Smooth muscle cell (in vitro differentiated cells): ENCODE measurements around the gene PRRC2A. TPM values are rescaled to one million over a fixed set of nuclear protein-coding genes. Genes with fewer than 3 reads are reported as not detected.

ENCODE experiments used
- DNase-seq: peaks from one replicate; lab custom pipeline; 2025; ENCODE audit not compliant: unreplicated experiment; lab: John Stamatoyannopoulos, UW
- H2AFZ ChIP-seq: fragments of 200-600 bp; sonication (generic); 2 replicates; pipeline ENCODE4 v1.6.0; 2016; ENCODE audit warnings: antibody characterized with exemption, low read depth, mild to moderate bottlenecking
- H3F3A ChIP-seq: fragments of 200-600 bp; sonication (generic); 2 replicates; pipeline ENCODE4 v1.6.0; 2017; ENCODE audit warnings: antibody characterized with exemption, low read depth
- H3K27ac ChIP-seq: fragments of 200-600 bp; sonication (generic); 2 replicates; pipeline ENCODE4 v1.5.1; 2016; ENCODE audit warnings: low read depth, mild to moderate bottlenecking
- H3K27me3 ChIP-seq: fragments of 200-600 bp; sonication (generic); 2 replicates; pipeline ENCODE4 v1.6.1; 2016; ENCODE audit warnings: low read depth, mild to moderate bottlenecking
- H3K36me3 ChIP-seq: fragments of 200-600 bp; sonication (generic); 2 replicates; pipeline ENCODE4 v1.5.1; 2016; ENCODE audit warnings: low read depth
- H3K4me1 ChIP-seq: fragments of 200-600 bp; sonication (generic); 2 replicates; pipeline ENCODE4 v1.5.1; 2016; ENCODE audit warnings: low read depth
- H3K4me2 ChIP-seq: fragments of 200-600 bp; sonication (generic); 2 replicates; pipeline ENCODE4 v1.6.0; 2016; ENCODE audit warnings: mild to moderate bottlenecking
- H3K4me3 ChIP-seq: fragments of 200-600 bp; sonication (generic); 2 replicates; pipeline ENCODE4 v1.5.1; 2016; ENCODE audit warnings: mild to moderate bottlenecking
- H3K79me2 ChIP-seq: fragments of 200-600 bp; sonication (generic); 2 replicates; pipeline ENCODE4 v1.6.0; 2016; ENCODE audit warnings: low read depth, mild to moderate bottlenecking
- H3K9ac ChIP-seq: fragments of 200-600 bp; sonication (generic); 2 replicates; pipeline ENCODE4 v1.6.0; 2016; ENCODE audit warnings: low read depth
- H3K9me3 ChIP-seq: fragments of 200-600 bp; sonication (generic); replicated peaks from 2 replicates; pipeline ENCODE4 v1.5.1; 2016; ENCODE audit warnings: low read depth
- H4K20me1 ChIP-seq: fragments of 200-600 bp; sonication (generic); 2 replicates; pipeline ENCODE4 v1.6.0; 2016; ENCODE audit warnings: low read depth
- WGBS: methylation state at CpG from one replicate; pipeline ENCODE4 v1.1.7; 2016; ENCODE audit warnings: low lambda C conversion rate; 5-methylcytosine and 5-hydroxymethylcytosine counted together
- polyA plus RNA-seq: library from polyadenylated mRNA; unstranded; fragments of >200 nt; fragmentation: Nextera tagmentation; extraction: Ambion mirVana; gene quantifications from 2 replicates; pipeline ENCODE4 v1.2.1, GENCODE V29; 2016
- total RNA-seq: library from RNA; depleted of rRNA; stranded (reverse); fragments of >200 nt; gene quantifications from 2 replicates; pipeline ENCODE4 v1.2.3, GENCODE V29; 2014
- TF ChIP-seq, protein P1 (sequence below): fragments of 200-600 bp; sonication (generic); IDR thresholded peaks from 2 replicates; pipeline ENCODE4 v1.5.1; 2017; ENCODE audit warnings: borderline replicate concordance, mild to moderate bottlenecking, antibody characterized with exemption; ENCODE audit not compliant: insufficient read depth, poor library complexity, severe bottlenecking

Gene PRRC2A
- total and polyA plus RNA-seq, 2 experiments from 2014 or later: 47.6 to 58.0 TPM

DNA sequence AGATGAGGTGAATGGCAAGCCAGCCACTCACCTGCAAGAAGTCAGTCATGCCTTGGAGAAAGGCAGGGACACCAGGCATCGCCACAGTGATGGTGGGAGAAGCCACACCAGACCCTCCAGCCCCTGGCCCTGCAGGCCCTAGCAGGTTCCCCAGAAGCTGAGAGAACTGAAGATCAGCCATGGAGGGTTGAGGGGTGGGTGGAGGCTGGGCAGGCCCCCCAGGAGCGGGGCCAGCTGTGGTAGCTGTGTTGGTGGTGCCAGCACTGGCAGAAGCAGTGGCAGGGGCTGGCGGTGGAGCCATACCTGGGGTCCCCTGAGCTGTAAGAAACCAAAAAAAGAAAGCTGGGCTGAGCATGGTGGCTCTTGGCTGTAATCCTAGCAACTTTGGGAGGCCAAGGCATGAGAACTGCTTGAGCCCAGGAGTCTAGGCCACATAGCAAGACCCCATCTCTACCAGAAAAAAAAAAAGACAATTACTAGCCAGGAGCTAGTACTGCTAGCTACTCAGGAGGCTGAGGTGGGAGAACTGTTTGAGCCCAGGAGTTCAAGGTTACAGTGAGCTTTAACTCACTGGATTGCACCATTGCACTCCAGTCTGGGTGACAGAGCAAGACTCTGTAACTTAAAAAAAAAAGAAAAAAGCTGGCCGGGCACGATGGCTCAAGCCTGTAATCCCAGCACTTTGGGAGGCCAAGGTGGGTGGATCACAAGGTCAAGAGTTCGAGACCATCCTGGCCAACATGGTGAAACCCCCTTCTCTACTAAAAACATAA, 22.5 kb downstream of the PRRC2A start:
- Histone ChIP-seq H3K4me1 (no peaks in the 10 kb centered on the region), H4K20me1 (peaks cover 9% of the 10 kb centered on the region), H3K9ac (no peak overlapping the region), H3K79me2 (no peaks in the 10 kb centered on the region), H3K27me3 (no peaks in the 10 kb centered on the region), H3K27ac (no peak overlapping the region), H2AFZ (no peak overlapping the region), H3K9me3 (no peaks in the 10 kb centered on the region), H3F3A (peaks cover 33% of the 10 kb centered on the region), H3K4me2 (no peak overlapping the region), H3K4me3 (no peak overlapping the region), H3K36me3 (peaks cover 6% of the 10 kb centered on the region)
- TF ChIP-seq, protein P1, sequence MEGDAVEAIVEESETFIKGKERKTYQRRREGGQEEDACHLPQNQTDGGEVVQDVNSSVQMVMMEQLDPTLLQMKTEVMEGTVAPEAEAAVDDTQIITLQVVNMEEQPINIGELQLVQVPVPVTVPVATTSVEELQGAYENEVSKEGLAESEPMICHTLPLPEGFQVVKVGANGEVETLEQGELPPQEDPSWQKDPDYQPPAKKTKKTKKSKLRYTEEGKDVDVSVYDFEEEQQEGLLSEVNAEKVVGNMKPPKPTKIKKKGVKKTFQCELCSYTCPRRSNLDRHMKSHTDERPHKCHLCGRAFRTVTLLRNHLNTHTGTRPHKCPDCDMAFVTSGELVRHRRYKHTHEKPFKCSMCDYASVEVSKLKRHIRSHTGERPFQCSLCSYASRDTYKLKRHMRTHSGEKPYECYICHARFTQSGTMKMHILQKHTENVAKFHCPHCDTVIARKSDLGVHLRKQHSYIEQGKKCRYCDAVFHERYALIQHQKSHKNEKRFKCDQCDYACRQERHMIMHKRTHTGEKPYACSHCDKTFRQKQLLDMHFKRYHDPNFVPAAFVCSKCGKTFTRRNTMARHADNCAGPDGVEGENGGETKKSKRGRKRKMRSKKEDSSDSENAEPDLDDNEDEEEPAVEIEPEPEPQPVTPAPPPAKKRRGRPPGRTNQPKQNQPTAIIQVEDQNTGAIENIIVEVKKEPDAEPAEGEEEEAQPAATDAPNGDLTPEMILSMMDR: no peak
- DNase-seq: no peak
- 97% methylated on average over 6 of the region's 6 CpGs for WGBS

DNA sequence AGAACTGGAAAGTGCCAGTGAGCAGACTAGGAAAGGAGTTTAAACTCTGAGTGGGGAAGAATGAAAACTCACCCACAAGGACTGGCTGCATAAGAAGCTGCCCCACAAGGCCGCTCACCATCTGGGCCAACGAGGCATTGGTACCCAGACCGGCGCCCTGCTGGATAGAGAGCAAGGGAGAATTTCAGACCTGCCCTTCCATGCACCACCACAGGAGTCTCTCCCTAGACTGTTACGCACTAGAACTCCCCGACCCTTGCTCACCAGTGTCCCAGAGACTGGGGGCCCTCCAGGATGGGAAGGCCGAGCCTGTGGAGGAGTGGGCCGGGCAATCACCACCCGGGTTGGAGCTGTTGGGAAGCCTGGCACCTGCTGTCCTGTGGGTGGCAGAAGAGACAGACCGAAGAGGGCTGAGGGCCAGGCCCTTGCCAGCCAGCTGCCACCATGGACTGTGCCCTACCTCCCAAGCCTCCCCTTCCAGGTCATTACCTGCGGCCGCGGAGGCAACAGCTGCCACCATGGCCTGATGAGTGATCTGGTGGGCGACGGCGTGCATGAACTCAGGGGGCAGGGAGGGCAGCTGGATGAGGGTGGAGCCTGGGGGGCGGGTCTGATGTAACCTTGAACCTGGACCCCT, 23.4 kb downstream of the PRRC2A start:
- WGBS: 97% methylated on average over 17 of the region's 17 CpGs

DNA sequence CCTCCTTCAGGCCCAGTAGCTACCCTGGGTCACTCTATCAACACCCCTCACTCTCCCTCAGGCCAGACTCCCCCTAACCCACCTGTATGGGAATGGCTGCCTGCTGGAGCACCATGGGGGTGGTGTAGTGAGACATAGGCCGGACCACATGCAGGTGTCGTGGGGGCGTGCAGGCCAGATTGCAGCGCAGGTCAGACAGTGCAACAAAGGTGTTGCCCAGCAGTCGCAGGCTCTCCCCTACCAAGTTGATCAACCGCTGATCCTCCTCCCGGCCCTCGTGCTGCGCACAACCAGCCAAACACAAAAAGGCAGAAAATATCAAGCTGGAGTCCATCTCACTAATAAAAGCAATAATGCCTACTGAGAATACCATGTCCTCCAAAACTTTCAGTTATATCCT, 24.8 kb downstream of the PRRC2A start:
- H3K9me3 ChIP-seq: no peaks in the 10 kb centered on the region
- no peaks in the 10 kb centered on the region for H3K4me1 ChIP-seq
- no peak overlapping the region for H3K27ac ChIP-seq
- WGBS: over 99% methylated on average over 9 of the region's 9 CpGs
- TF ChIP-seq, protein P1: no peak
- H4K20me1 ChIP-seq: peaks cover 4% of the 10 kb centered on the region
- peaks cover 19% of the 10 kb centered on the region for H3K79me2 ChIP-seq
- peaks cover 14% of the 10 kb centered on the region for H3F3A ChIP-seq
- no peak for DNase-seq
- H3K4me3 ChIP-seq: no peak overlapping the region
- peaks cover 6% of the 10 kb centered on the region for H3K36me3 ChIP-seq
- H3K27me3 ChIP-seq: no peaks in the 10 kb centered on the region
- H3K9ac ChIP-seq: no peak overlapping the region
- no peak overlapping the region for H2AFZ ChIP-seq
- H3K4me2 ChIP-seq: no peak overlapping the region

More for the DNA sequence above, 23.4 kb downstream of the PRRC2A start:
- no peaks in the 10 kb centered on the region for H3K9me3 ChIP-seq
- no peak for DNase-seq
- H3K79me2 ChIP-seq: peaks cover 7% of the 10 kb centered on the region
- H3K4me2 ChIP-seq: no peak overlapping the region
- no peaks in the 10 kb centered on the region for H3K27me3 ChIP-seq
- TF ChIP-seq, protein P1: no peak
- peaks cover 6% of the 10 kb centered on the region for H3K36me3 ChIP-seq
- H3K9ac ChIP-seq: no peak overlapping the region
- H3K4me1 ChIP-seq: no peaks in the 10 kb centered on the region
- H2AFZ ChIP-seq: no peak overlapping the region
- peaks cover 27% of the 10 kb centered on the region for H3F3A ChIP-seq
- H3K27ac ChIP-seq: no peak overlapping the region
- peaks cover 6% of the 10 kb centered on the region for H4K20me1 ChIP-seq
- H3K4me3 ChIP-seq: no peak overlapping the region
